Small intestine (tissue), 7 donors: ENCODE results near the gene SLC6A18. TPM values are rescaled to one million over a fixed set of nuclear protein-coding genes. Genes with fewer than 3 reads are reported as not detected.

ENCODE experiments used
- DNase-seq, 2 donors: peaks; one replicate each; pipeline versions ENCODE4 v3.0.0 to v3.0.0-alpha.2; 2013
- FAIRE-seq: peaks from 2 replicates; lab custom pipeline; 2012; peaks lifted over from hg19 to GRCh38; lab: Jason Lieb, UNC
- H3K27ac ChIP-seq, 3 donors: one replicate each; pipeline ENCODE4 v1.5.1; 2013; ENCODE audit warnings: low read length in 2 of 3, mild to moderate bottlenecking in 2 of 3, control low read depth in 1 of 3, inconsistent platforms in 1 of 3, low read depth in 1 of 3, moderate library complexity in 1 of 3
- H3K27me3 ChIP-seq, 3 donors: one replicate each; pipeline ENCODE4 v1.6.1; 2013; ENCODE audit warnings: low read length in 3 of 3, inconsistent platforms in 1 of 3; ENCODE audit not compliant: control insufficient read depth in 3 of 3, insufficient read depth in 3 of 3
- H3K36me3 ChIP-seq, 3 donors: one replicate each; pipeline ENCODE4 v1.6.1; 2013; ENCODE audit warnings: low read length in 3 of 3, inconsistent platforms in 1 of 3, low read depth in 1 of 3, mild to moderate bottlenecking in 1 of 3, moderate library complexity in 1 of 3; ENCODE audit not compliant: control insufficient read depth in 3 of 3, insufficient read depth in 2 of 3
- H3K4me1 ChIP-seq, 3 donors: one replicate each; pipeline ENCODE4 v1.6.1; 2013; ENCODE audit warnings: low read length in 2 of 3, inconsistent platforms in 1 of 3, low read depth in 1 of 3, mild to moderate bottlenecking in 1 of 3, moderate library complexity in 1 of 3; ENCODE audit not compliant: control insufficient read depth in 3 of 3, insufficient read depth in 2 of 3
- H3K4me3 ChIP-seq, 3 donors: one replicate each; pipeline ENCODE4 v1.5.1; 2013; ENCODE audit warnings: low read length in 3 of 3, control low read depth in 1 of 3, inconsistent platforms in 1 of 3, low read depth in 1 of 3, mild to moderate bottlenecking in 1 of 3, moderate library complexity in 1 of 3
- H3K9me3 ChIP-seq, 2 donors: one replicate each; pipeline ENCODE4 v1.6.1; 2013; ENCODE audit warnings: low read depth in 1 of 2, low read length in 1 of 2; ENCODE audit not compliant: control insufficient read depth in 2 of 2, insufficient read depth in 1 of 2
- WGBS, 3 donors: extraction: QIAGEN DNeasy Blood & Tissue Kit; methylation state at CpG; one replicate each; pipeline ENCODE4 v1.1.7; 2013; 5-methylcytosine and 5-hydroxymethylcytosine counted together
- polyA plus RNA-seq, 4 donors: library from polyadenylated mRNA; stranded (reverse) in 3 of 4; unstranded in 1 of 4; fragments of 200-250 nt in 3 of 4; fragments of 120-200 nt in 1 of 4; gene quantifications; one replicate each; pipeline versions ENCODE4 v1.2.1 to v1.2.3, GENCODE V29; 2013
- donor health status: healthy with polysubstance abuse.
- donor health status: control.
- donor health status: control.
- donor health status: Bipolar disorder and iron deficiency.
- donor health status: healthy.

The SLC6A18 gene
- polyA plus RNA-seq, 4 donors, result 0.04 TPM; not detected in 2

DNA sequence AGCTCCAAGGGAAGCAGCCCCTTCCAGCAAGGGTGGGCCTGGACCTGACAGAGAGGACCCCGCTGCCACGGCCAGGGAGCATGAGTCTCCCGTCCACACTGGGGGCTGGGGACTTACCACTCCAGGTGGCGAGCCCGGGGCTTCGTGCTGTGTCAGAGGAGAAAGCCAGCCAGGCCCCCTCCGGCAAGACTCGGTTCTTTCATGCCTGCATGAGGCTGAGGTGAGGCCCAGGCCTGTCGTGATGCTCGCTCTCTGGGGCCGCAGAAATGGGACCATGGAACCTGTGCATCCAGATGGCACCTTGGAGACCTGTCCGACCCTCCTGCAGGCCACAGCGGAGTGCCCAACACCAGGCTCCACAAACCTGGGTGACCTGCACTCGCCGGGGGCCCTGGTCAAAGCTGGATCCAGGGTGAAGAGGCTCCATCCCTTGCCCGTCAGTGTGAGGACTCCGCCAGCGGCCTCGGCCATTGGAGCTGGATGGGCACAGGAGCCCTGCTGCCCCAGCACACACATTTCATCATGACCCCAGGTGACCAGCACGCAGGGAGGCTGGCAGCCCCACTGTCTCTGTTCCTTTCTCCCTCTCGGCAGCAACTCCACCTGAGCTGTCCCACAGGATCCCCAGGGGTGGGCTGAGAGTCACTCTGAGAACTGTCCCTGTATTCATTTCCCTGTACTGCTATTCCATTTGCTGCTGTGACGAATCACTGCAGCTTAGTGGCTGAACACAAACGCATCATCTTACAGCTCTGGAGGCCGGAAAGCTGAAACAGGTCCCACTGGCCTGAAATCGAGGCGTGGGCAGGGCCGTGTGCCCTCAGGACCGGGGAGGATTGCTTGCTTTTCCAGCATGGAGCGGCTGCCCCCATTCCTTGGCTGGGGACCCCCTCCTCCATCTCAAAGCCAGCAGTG lies 24.4 kb downstream of the SLC6A18 start:
- Histone ChIP-seq H3K27me3 (peaks cover 0 to 24% (median 3%) of the 10 kb centered on the region in 3 donors), H3K36me3 (peaks cover 0 to 15% (median 0%) of the 10 kb centered on the region in 3 donors), H3K9me3 (no peaks in the 10 kb centered on the region), H3K4me1 (peaks cover 0 to 41% (median 0%) of the 10 kb centered on the region in 3 donors), H3K4me3 (no peak overlapping the region), H3K27ac (no peak overlapping the region)
- WGBS, 3 donors, result 81 to 83% (median 82%) methylated on average over 28 to 29 of the region's 29 CpGs
- DNase-seq (no peak), FAIRE-seq (no peak)

DNA sequence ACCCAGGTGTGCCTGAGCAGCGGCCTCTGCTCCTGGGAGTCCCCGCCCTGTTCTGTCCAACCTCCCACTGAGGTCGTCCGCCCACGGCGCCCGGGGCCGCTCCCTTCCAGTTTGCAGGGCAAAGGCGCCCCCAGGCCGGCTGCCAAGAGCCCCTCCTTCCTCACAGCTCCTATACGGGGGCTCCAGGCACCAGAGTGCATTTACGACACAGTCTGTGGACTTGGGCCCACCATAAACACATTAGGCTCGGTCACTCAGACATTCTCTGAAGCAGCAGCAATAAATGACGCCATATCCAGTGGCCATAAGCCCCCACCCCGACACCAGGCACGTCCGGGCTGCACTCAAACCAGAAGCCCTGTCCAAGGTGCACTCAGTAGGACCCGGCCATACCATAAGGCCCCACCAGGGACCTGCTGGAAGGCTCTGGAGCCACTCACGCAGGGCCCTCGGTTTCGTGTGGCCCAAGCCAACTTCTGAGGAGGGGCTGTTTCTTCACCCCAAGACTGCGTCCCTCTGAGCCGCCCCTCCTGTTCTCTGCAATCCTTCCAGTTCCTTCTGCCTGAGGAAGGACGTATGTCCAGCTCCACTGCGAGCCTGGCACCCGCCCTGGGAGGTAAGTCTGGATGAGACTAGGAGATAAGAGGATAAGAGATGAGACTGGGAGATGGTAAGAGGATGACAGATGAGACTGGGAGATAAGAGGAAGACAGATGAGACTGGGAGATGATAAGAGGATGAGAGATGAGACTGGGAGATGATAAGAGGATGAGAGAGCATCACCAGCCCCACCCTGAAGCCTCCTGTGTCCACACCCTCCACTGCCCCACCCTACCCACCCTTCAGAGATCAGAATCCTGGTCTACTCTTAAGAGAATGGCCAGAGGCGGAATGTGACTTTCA lies 26.7 kb downstream of the SLC6A18 start:
- DNase-seq, result peak; percentile 79 to 97
- Histone ChIP-seq H3K9me3 (no peaks in the 10 kb centered on the region), H3K4me1 (peaks cover 0 to 31% (median 0%) of the 10 kb centered on the region in 3 donors), H3K27ac (peak overlapping the region in 1 of 3 donors; percentile 97), H3K27me3 (peaks cover 0 to 3% (median 2%) of the 10 kb centered on the region in 3 donors), H3K36me3 (peaks cover 0 to 37% (median 0%) of the 10 kb centered on the region in 3 donors), H3K4me3 (peak overlapping the region in 1 of 3 donors; percentile 56)
- no peak for FAIRE-seq
- WGBS, 3 donors, result 25 to 51% (median 25%) methylated on average over 27 of the region's 27 CpGs

DNA sequence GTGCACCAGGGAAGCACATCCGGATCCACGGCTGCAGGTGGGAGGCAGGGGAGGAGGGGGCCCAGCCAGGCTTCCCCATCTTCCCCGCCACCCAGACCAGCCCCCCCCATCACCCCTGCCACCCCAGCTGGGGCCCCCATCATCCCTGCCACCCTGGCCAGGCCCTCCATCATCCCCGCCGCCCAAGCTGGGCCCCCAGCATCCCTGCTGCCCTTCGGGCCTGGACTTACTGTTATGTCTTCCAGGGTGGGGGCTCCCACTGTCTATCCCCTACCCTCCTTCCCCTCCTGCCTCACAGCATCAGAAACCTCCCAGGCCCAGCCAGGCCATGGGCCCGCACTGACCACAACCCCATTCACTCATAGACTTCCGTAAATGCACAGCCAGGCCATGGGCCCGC lies 27.5 kb downstream of the SLC6A18 start:
- DNase-seq (no peak), FAIRE-seq (no peak)
- Histone ChIP-seq H3K27ac (peak overlapping the region in 1 of 3 donors; percentile 97), H3K4me3 (peak overlapping the region in 1 of 3 donors; percentile 56), H3K4me1 (peaks cover 0 to 30% (median 0%) of the 10 kb centered on the region in 3 donors), H3K9me3 (no peaks in the 10 kb centered on the region), H3K27me3 (peaks cover 0 to 3% (median 0%) of the 10 kb centered on the region in 3 donors), H3K36me3 (peaks cover 0 to 44% (median 0%) of the 10 kb centered on the region in 3 donors)
- WGBS, 3 donors, result 87 to 88% (median 88%) methylated on average over 6 to 9 of the region's 9 CpGs

DNA sequence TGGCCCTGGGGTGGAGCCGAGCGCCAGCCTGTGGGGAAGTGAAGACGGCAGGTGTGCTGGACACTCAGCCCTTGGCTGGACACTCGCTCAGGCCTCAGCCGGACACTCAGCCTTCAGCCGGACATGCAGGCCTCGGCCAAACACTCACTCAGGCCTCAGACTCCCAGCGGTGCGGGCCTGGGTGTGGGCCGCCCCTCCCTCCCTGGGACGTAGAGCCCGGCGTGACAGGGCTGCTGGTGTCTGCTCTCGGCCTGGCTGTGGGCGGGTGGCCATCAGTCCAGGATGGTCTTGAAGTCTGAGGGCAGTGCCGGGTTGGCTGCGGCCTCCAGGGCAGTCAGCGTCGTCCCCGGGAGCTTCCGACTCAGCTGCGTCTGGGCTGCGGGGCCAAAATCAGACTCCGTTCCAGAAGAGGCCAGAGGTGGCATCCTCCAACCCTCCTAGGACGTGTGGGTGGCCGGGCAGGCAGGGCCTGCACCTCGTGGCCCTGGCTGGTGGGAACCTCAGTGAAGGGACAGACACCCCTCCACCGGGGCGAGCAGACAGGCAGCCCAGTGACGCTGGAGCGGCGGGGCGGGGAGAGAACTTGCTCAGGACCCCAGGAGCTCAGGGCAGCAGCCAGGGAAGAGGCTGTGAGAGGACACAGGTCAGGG lies 28.4 kb downstream of the SLC6A18 start:
- Histone ChIP-seq H3K27ac (no peak overlapping the region), H3K4me1 (peaks cover 0 to 30% (median 0%) of the 10 kb centered on the region in 3 donors), H3K36me3 (peaks cover 0 to 47% (median 0%) of the 10 kb centered on the region in 3 donors), H3K27me3 (no peaks in the 10 kb centered on the region), H3K9me3 (no peaks in the 10 kb centered on the region), H3K4me3 (peak overlapping the region in 1 of 3 donors; percentile 56)
- DNase-seq (no peak), FAIRE-seq (no peak)
- WGBS, 3 donors, result 81 to 88% (median 83%) methylated on average over 28 to 33 of the region's 33 CpGs

DNA sequence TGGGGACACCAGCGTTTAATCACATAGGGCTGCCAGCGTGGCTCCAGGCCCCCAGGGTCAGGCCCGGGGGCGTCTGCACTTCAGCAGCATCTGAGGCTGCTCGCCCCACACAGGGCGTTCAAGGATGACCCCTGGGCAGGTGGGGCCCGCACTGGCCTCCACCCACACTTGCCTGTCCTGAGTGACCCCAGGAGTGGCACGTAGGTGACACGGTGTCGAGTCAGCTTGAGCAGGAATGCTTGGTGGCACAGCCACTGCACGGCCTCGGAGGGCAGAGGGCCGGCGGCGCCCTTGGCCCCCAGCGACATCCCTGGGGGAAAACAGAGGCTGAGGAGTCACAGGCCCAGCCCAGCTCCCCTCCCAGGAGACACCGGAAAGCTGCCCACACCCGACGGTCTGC lies 29.0 kb downstream of the SLC6A18 start:
- DNase-seq (no peak), FAIRE-seq (no peak)
- 81 to 88% (median 82%) methylated on average over 17 to 19 of the region's 19 CpGs for WGBS, 3 donors
- Histone ChIP-seq H3K36me3 (peaks cover 0 to 47% (median 0%) of the 10 kb centered on the region in 3 donors), H3K27ac (no peak overlapping the region), H3K27me3 (no peaks in the 10 kb centered on the region), H3K9me3 (no peaks in the 10 kb centered on the region), H3K4me1 (peaks cover 0 to 30% (median 0%) of the 10 kb centered on the region in 3 donors), H3K4me3 (no peak overlapping the region)

DNA sequence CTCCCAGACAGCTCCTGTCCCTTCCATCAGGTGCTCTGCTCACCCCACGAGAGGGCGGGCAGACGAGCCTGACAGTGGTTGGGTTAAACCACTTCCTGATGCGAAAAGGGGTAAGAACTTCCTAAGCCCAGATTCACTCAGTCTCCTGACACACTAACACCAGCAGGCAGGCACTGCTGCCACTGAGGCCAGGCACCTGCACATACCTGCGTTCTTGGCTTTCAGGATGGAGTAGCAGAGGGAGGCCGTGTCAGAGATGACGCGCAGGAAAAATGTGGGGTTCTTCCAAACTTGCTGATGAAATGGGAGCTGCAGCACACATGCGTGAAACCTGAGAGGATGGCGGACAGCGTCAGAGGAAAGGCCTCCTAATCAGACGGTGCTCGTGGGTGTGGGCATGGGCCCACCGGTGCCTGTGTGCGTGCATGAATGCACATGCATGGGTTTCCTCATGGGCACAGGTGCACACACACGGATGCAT lies 29.9 kb downstream of the SLC6A18 start:
- DNase-seq (no peak), FAIRE-seq (no peak)
- H3K9me3 ChIP-seq, result no peaks in the 10 kb centered on the region
- peaks cover 0 to 25% (median 0%) of the 10 kb centered on the region in 3 donors for H3K4me1 ChIP-seq
- WGBS, 3 donors, result 66 to 76% (median 73%) methylated on average over 16 of the region's 16 CpGs
- no peak overlapping the region for H3K27ac ChIP-seq
- H3K4me3 ChIP-seq, result no peak overlapping the region
- H3K36me3 ChIP-seq, result peaks cover 0 to 47% (median 0%) of the 10 kb centered on the region in 3 donors
- H3K27me3 ChIP-seq, result no peaks in the 10 kb centered on the region

DNA sequence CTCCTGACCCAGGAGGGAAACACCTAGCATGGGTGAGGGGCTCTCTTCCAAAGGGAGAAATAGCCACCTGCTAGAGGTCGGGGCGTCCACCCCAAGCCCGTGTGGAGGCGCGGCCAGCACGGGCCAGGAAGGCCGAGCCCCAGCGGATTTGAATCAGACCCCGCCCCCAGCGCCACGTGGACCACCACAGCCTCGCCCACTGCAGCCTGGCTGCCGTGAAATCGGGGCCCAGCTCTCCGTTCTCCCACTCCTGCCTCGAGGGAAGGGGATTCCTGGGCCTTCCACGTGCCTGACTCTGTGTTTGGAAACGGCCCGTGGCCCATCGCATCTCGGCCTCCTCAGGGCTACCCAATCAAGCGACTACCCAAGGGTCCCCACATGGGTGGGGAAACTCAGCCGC lies 31.6 kb downstream of the SLC6A18 start:
- H3K36me3 ChIP-seq, result peaks cover 0 to 47% (median 0%) of the 10 kb centered on the region in 3 donors
- peaks cover 0 to 11% of the 10 kb centered on the region in 2 donors for H3K9me3 ChIP-seq
- FAIRE-seq (no peak), DNase-seq (no peak)
- no peaks in the 10 kb centered on the region for H3K27me3 ChIP-seq
- H3K4me1 ChIP-seq, result peaks cover 0 to 14% (median 0%) of the 10 kb centered on the region in 3 donors
- no peak overlapping the region for H3K4me3 ChIP-seq
- H3K27ac ChIP-seq, result no peak overlapping the region
- 87 to 92% (median 88%) methylated on average over 23 of the region's 23 CpGs for WGBS, 3 donors
